Measurements from ENCODE around the gene RUNDC3A. TPM values are rescaled to one million over a fixed set of nuclear protein-coding genes. Genes with fewer than 3 reads are reported as not detected.

The RUNDC3A gene
- total RNA-seq, 1 experiment from 2014 or later: 0.28 TPM

GRCh38 chr17:44367231-44367979, 59.0 kb downstream of the RUNDC3A start:
- CTCF ChIA-PET: interaction anchor here (0.6 to 1.1 kb wide), 3 partner anchors 22 to 220 kb away, joined by 3 to 4 read pairs (median 4); partner anchors contain the start of gene ITGA2B
- Mint-ChIP-seq H3K4me3 (ENCODE audit: unreplicated experiment) (no peak overlapping the region), H3K9me3 (ENCODE audit: unreplicated experiment) (no peaks in the 10 kb centered on the region), H3K4me1 (ENCODE audit: insufficient read depth, unreplicated experiment) (no peaks in the 10 kb centered on the region), H3K27ac (ENCODE audit: low read depth, unreplicated experiment) (no peak overlapping the region), H3K36me3 (ENCODE audit: insufficient read depth, unreplicated experiment) (peaks cover 6% of the 10 kb centered on the region), H3K27me3 (ENCODE audit: insufficient read depth, unreplicated experiment) (peaks cover 37% of the 10 kb centered on the region)
- TF ChIP-seq CTCF (IDR thresholded peaks at IDR 0.05; ENCODE audit: unreplicated experiment): no peak
- intact Hi-C loops (cut with micrococcal nuclease): no loop called here
- BruUV-seq (replicated peaks): no TSS peak
- POLR2A ChIA-PET: no interaction called here
- no peak for DNase-seq (ENCODE audit: unreplicated experiment)

Other genes with a start within 250 kb of the RUNDC3A start
- 87.9 and 101 TPM in 2 replicates for gene LSM12, start 241.9 kb upstream of the RUNDC3A start, total RNA-seq (2022)
- gene G6PC3, start 237.9 kb upstream of the RUNDC3A start, total RNA-seq (2022): 70.6 and 89.4 TPM in 2 replicates
- gene HDAC5, start 185.0 kb upstream of the RUNDC3A start, total RNA-seq (2022): 12.1 TPM in 2 replicates
- 5.4 and 6.7 TPM in 2 replicates for gene HROB, start 166.7 kb upstream of the RUNDC3A start, total RNA-seq (2022)
- not detected in 2 replicates for gene ASB16, start 137.9 kb upstream of the RUNDC3A start, total RNA-seq (2022)
- gene TMUB2, start 121.6 kb upstream of the RUNDC3A start, total RNA-seq (2022): 26.5 and 37.7 TPM in 2 replicates
- 65.7 and 74.8 TPM in 2 replicates for gene ATXN7L3, start 108.7 kb upstream of the RUNDC3A start, total RNA-seq (2022)
- 71.4 and 79.7 TPM in 2 replicates for gene UBTF, start 88.9 kb upstream of the RUNDC3A start, total RNA-seq (2022)
- not detected in 2 replicates for gene SLC4A1, start 40.5 kb upstream of the RUNDC3A start, total RNA-seq (2022)
- gene SLC25A39, start 16.2 kb downstream of the RUNDC3A start, total RNA-seq (2022): 157 and 169 TPM in 2 replicates
- gene GRN, start 36.7 kb downstream of the RUNDC3A start, total RNA-seq (2022): 143 and 144 TPM in 2 replicates
- gene FAM171A2, start 55.3 kb downstream of the RUNDC3A start, total RNA-seq (2022): 0.30 TPM in 1 of 2 replicates, not detected in the other
- gene ITGA2B, start 81.0 kb downstream of the RUNDC3A start, total RNA-seq (2022): 0.12 and 0.52 TPM in 2 replicates
- 40.8 and 43.6 TPM in 2 replicates for gene GPATCH8, start 194.8 kb downstream of the RUNDC3A start, total RNA-seq (2022)
- 6.8 and 10.1 TPM in 2 replicates for gene FZD2, start 248.9 kb downstream of the RUNDC3A start, total RNA-seq (2022)